Epithelial cell of proximal tubule (primary cell): ENCODE results near the gene TTLL9. TPM values are rescaled to one million over a fixed set of nuclear protein-coding genes. Genes with fewer than 3 reads are reported as not detected.

Experiments used
- DNase-seq: peaks from one replicate; pipeline ENCODE4 v3.0.0-alpha.2; 2011; ENCODE audit warnings: low read depth
- H3K4me3 ChIP-seq: 2 replicates; pipeline ENCODE4 v1.5.1; 2011; ENCODE audit warnings: low read depth, mild to moderate bottlenecking, low read length
- CTCF ChIP-seq: conservative IDR thresholded peaks from 2 replicates; pipeline ENCODE4 v1.5.1; 2012; ENCODE audit warnings: low read depth, mild to moderate bottlenecking, low read length
- total RNA-seq: library from RNA; depleted of rRNA; stranded (reverse); fragments of >200 nt; gene quantifications from 2 replicates; pipeline ENCODE4 v1.2.3, GENCODE V29; 2015

Gene TTLL9
- total RNA-seq, 1 donor from 2014 or later = not detected

- DNase-seq = no peak
- no peak overlapping the region for H3K4me3 ChIP-seq
- TF ChIP-seq CTCF = no peak
Observed at GRCh38 chr20:31862506-31862905, 7.9 kb upstream of the TTLL9 start.

GRCh38 chr20:31863296-31864085 lies 6.9 kb upstream of the TTLL9 start:
- H3K4me3 ChIP-seq = no peak overlapping the region
- no peak for TF ChIP-seq CTCF
- no peak for DNase-seq

GRCh38 chr20:31864521-31865400 lies 5.7 kb upstream of the TTLL9 start:
- no peak for TF ChIP-seq CTCF
- DNase-seq = no peak
- H3K4me3 ChIP-seq = no peak overlapping the region

GRCh38 chr20:31866221-31866620 lies 4.2 kb upstream of the TTLL9 start:
- no peak for TF ChIP-seq CTCF
- DNase-seq = no peak
- no peak overlapping the region for H3K4me3 ChIP-seq

GRCh38 chr20:31868853-31869672 lies 1.4 kb upstream of the TTLL9 start:
- no peak overlapping the region for H3K4me3 ChIP-seq
- no peak for DNase-seq
- no peak for TF ChIP-seq CTCF

- no peak for DNase-seq
- no peak for TF ChIP-seq CTCF
- H3K4me3 ChIP-seq = peak overlapping the region; percentile 45
Observed at GRCh38 chr20:31869673-31869941, 827 bp upstream of the TTLL9 start.
